HFF-Myc (cell line): ENCODE measurements around the gene PPCDC.

Source experiments
- DNase-seq: peaks from one replicate; pipeline ENCODE4 v3.0.0-alpha.2; 2011; ENCODE audit warnings: low read depth; ENCODE audit errors: extremely low read depth
- H3K4me3 ChIP-seq: replicated peaks from 2 replicates; pipeline ENCODE4 v1.5.1; 2011; ENCODE audit warnings: low read depth, mild to moderate bottlenecking, control low read depth, low read length
- CTCF ChIP-seq: IDR thresholded peaks from 2 replicates; pipeline ENCODE4 v1.5.1; 2012; ENCODE audit warnings: mild to moderate bottlenecking, low read depth, low read length, control low read depth; ENCODE audit errors: missing control alignments

The PPCDC gene

GRCh38 chr15:75036212-75036616 is 12.8 kb downstream of the PPCDC start:
- H3K4me3 ChIP-seq, result no peak overlapping the region
- DNase-seq, result no peak
- no peak for TF ChIP-seq CTCF

GRCh38 chr15:75037685-75038084 is 14.3 kb downstream of the PPCDC start:
- TF ChIP-seq CTCF, result no peak
- no peak overlapping the region for H3K4me3 ChIP-seq
- no peak for DNase-seq

GRCh38 chr15:75038231-75038630 is 14.8 kb downstream of the PPCDC start:
- H3K4me3 ChIP-seq, result no peak overlapping the region
- no peak for TF ChIP-seq CTCF
- no peak for DNase-seq

GRCh38 chr15:75042730-75043508 is 19.5 kb downstream of the PPCDC start:
- peak; percentile 47 for TF ChIP-seq CTCF
- no peak for DNase-seq
- no peak overlapping the region for H3K4me3 ChIP-seq

- TF ChIP-seq CTCF, result peak; percentile 47
- no peak overlapping the region for H3K4me3 ChIP-seq
- DNase-seq, result peak; percentile 98
Measured at GRCh38 chr15:75043509-75044257, 20.3 kb downstream of the PPCDC start.

- no peak overlapping the region for H3K4me3 ChIP-seq
- TF ChIP-seq CTCF, result no peak
Measured at GRCh38 chr15:75044258-75044878, 21.0 kb downstream of the PPCDC start.

More at GRCh38 chr15:75044258-75044878, 21.0 kb downstream of the PPCDC start:
- DNase-seq, result no peak
